SK-N-SH (cell line): ENCODE measurements around the gene PRRX2. TPM values are rescaled to one million over a fixed set of nuclear protein-coding genes. Genes with fewer than 3 reads are reported as not detected.

Experiments
- CTCF ChIA-PET: fragments of 300-600, 350-600 bp; formaldehyde crosslinking; extraction: SDS; loops from one replicate; lab custom pipeline; 2021; lab: Yijun Ruan, JAX
- POLR2A ChIA-PET: fragments of 350-600 bp; sonication (Branson Sonifier 250); formaldehyde crosslinking; extraction: SDS; loops from one replicate; lab custom pipeline; 2020; ENCODE audit warnings: antibody characterized with exemption, inconsistent platforms; lab: Yijun Ruan, JAX
- DNase-seq: peaks from one replicate; pipeline ENCODE4 v3.0.0; 2012
- H2AFZ ChIP-seq: fragments of 200-600 bp; sonication (generic); 2 replicates; pipeline ENCODE4 v1.8.1; 2016; ENCODE audit warnings: antibody characterized with exemption, mild to moderate bottlenecking, low read depth
- H3F3A ChIP-seq: fragments of 200-600 bp; sonication (generic); replicated peaks from 2 replicates; pipeline ENCODE3; 2016; ENCODE audit warnings: antibody characterized with exemption, mild to moderate bottlenecking; ENCODE audit not compliant: insufficient read depth
- H3K27ac ChIP-seq, 2 experiments: fragments of 200-500 bp in 1 of 2; fragments of 200-600 bp in 1 of 2; sonication (Bioruptor generic) in 1 of 2; sonication (generic), shearing (Covaris generic) in 1 of 2; 2 replicates each; pipeline versions ENCODE4 v1.5.1 to v1.6.1; 2014 to 2016; ENCODE audit warnings: low read depth in 2 of 2, inconsistent platforms in 1 of 2, low read length in 1 of 2, mild to moderate bottlenecking in 1 of 2, mixed read lengths in 1 of 2
- H3K27me3 ChIP-seq: fragments of 200-600 bp; sonication (generic), shearing (Covaris generic); 2 replicates; pipeline ENCODE4 v1.6.1; 2016; ENCODE audit warnings: mixed run types; ENCODE audit not compliant: insufficient read depth
- H3K36me3 ChIP-seq, 2 experiments: fragments of 200-500 bp in 1 of 2; fragments of 200-600 bp in 1 of 2; sonication (Bioruptor generic) in 1 of 2; sonication (generic) in 1 of 2; replicated peaks in 1 of 2; 2 replicates each; pipeline versions ENCODE3 to v1.5.1; 2014 to 2016; ENCODE audit warnings: low read length in 1 of 2, mild to moderate bottlenecking in 1 of 2; ENCODE audit not compliant: insufficient read depth in 2 of 2, control insufficient read depth in 1 of 2
- H3K4me1 ChIP-seq, 2 experiments: fragments of 200-500 bp in 1 of 2; fragments of 200-600 bp in 1 of 2; sonication (Bioruptor generic) in 1 of 2; sonication (generic), shearing (Covaris generic) in 1 of 2; 2 replicates each; pipeline versions ENCODE4 v1.5.1 to v1.6.1; 2014 to 2016; ENCODE audit warnings: low read depth in 1 of 2, low read length in 1 of 2, mixed run types in 1 of 2; ENCODE audit not compliant: insufficient read depth in 2 of 2, control insufficient read depth in 1 of 2
- H3K4me2 ChIP-seq: fragments of 200-600 bp; sonication (generic), shearing (Covaris generic); 2 replicates; pipeline ENCODE4 v1.6.1; 2017; ENCODE audit warnings: mixed run types
- H3K4me3 ChIP-seq, 2 experiments: fragments of 200-500 bp in 1 of 2; fragments of 200-600 bp in 1 of 2; sonication (Bioruptor generic) in 1 of 2; sonication (generic), shearing (Covaris generic) in 1 of 2; 2 replicates each; pipeline versions ENCODE4 v1.5.1 to v1.8.1; 2014 to 2016; ENCODE audit warnings: low read depth in 2 of 2, inconsistent platforms in 1 of 2, low read length in 1 of 2, mild to moderate bottlenecking in 1 of 2, mixed read lengths in 1 of 2, moderate library complexity in 1 of 2
- H3K79me2 ChIP-seq: fragments of 200-600 bp; sonication (generic); 2 replicates; pipeline ENCODE4 v1.8.1; 2017; ENCODE audit warnings: mild to moderate bottlenecking; ENCODE audit not compliant: insufficient read depth
- H3K9ac ChIP-seq: fragments of 200-600 bp; sonication (generic); 2 replicates; pipeline ENCODE4 v1.6.1; 2017; ENCODE audit warnings: mixed run types
- H3K9me2 ChIP-seq: fragments of 200-600 bp; sonication (generic); 2 replicates; pipeline ENCODE4 v1.6.1; 2017; ENCODE audit warnings: mixed run types
- H3K9me3 ChIP-seq: fragments of 200-600 bp; sonication (generic); 2 replicates; pipeline ENCODE4 v1.6.1; 2017; ENCODE audit warnings: mixed run types, mild to moderate bottlenecking, moderate library complexity
- H4K20me1 ChIP-seq: fragments of 200-600 bp; sonication (generic); 2 replicates; pipeline ENCODE4 v1.6.1; 2017; ENCODE audit warnings: mild to moderate bottlenecking, mixed run types; ENCODE audit not compliant: insufficient read depth
- CHD2 ChIP-seq: fragments of 150-350 bp; IDR thresholded peaks from 2 replicates; pipeline ENCODE4 v1.6.1; 2018; ENCODE audit warnings: low read length; ENCODE audit not compliant: partially characterized antibody
- CTCF ChIP-seq: fragments of 200-600 bp; sonication (generic); IDR thresholded peaks from 2 replicates; pipeline ENCODE4 v1.6.1; 2017; ENCODE audit warnings: antibody characterized with exemption, mild to moderate bottlenecking, moderate library complexity
- ELF1 ChIP-seq: IDR thresholded peaks from 2 replicates; pipeline ENCODE4 v1.4.0; 2012
- FOXJ3 ChIP-seq: sonication (generic); formaldehyde crosslinking; IDR thresholded peaks from 2 replicates; pipeline ENCODE4 v1.5.1; 2020; ENCODE audit warnings: mild to moderate bottlenecking, missing genetic modification reagents
- GABPA ChIP-seq: IDR thresholded peaks from 2 replicates; pipeline ENCODE4 v1.4.0; 2012; ENCODE audit warnings: low read depth, mild to moderate bottlenecking
- RAD21 ChIP-seq: IDR thresholded peaks from 2 replicates; pipeline ENCODE4 v1.6.1; 2012; ENCODE audit warnings: mild to moderate bottlenecking, low read length
- REST ChIP-seq: IDR thresholded peaks from 2 replicates; pipeline ENCODE4 v1.6.1; 2012; ENCODE audit warnings: mild to moderate bottlenecking, low read depth, low read length, moderate library complexity
- RFX5 ChIP-seq: IDR thresholded peaks from 2 replicates; pipeline ENCODE4 v1.6.1; 2012; ENCODE audit warnings: mild to moderate bottlenecking, improper control_type of control experiment, low read length
- RXRA ChIP-seq: IDR thresholded peaks from 2 replicates; pipeline ENCODE4 v1.4.0; 2012; ENCODE audit warnings: low read depth, mild to moderate bottlenecking, borderline replicate concordance
- TCF12 ChIP-seq: IDR thresholded peaks from 2 replicates; pipeline ENCODE4 v1.4.0; 2012
- YY1 ChIP-seq: IDR thresholded peaks from 2 replicates; pipeline ENCODE4 v1.4.0; 2012; ENCODE audit warnings: low read depth, mild to moderate bottlenecking
- WGBS: methylation state at CpG from one replicate; pipeline ENCODE4 v1.1.6; 2017; ENCODE audit warnings: low lambda C conversion rate; 5-methylcytosine and 5-hydroxymethylcytosine counted together
- polyA plus RNA-seq, 3 experiments: library from polyadenylated mRNA; depleted of rRNA; stranded (reverse); fragments of >200 nt; gene quantifications; 2 replicates each; pipeline ENCODE4 v1.2.3, GENCODE V29; 2012
- TF ChIP-seq, protein P1 (sequence below): IDR thresholded peaks from 2 replicates; pipeline ENCODE4 v1.4.0; 2012; ENCODE audit warnings: low read depth
- TF ChIP-seq, protein P2 (sequence below): IDR thresholded peaks from 2 replicates; pipeline ENCODE4; 2012

Gene PRRX2
- polyA plus RNA-seq, 1 of the 3 experiments (the other 2 are of a cell fraction): 0.84 TPM

- Histone ChIP-seq H3K4me3 (peak overlapping the region in 1 of 2 experiments; percentile 51; a peak in 2 of 4 replicates), H3K27me3 (no peaks in the 10 kb centered on the region; the same call in 1 of the 2 replicates), H3K27ac (peak overlapping the region in 1 of 2 experiments; percentile 78; a peak in 2 of 4 replicates), H3K4me2 (peak overlapping the region; percentile 33; the same call in 1 of the 2 replicates), H3K36me3 (no peaks in the 10 kb centered on the region), H3F3A (peaks cover 3% of the 10 kb centered on the region), H2AFZ (no peak overlapping the region), H3K9me3 (no peaks in the 10 kb centered on the region), H3K79me2 (no peaks in the 10 kb centered on the region), H4K20me1 (no peaks in the 10 kb centered on the region), H3K9me2 (no peaks in the 10 kb centered on the region), H3K4me1 (peaks cover 0 to 15% of the 10 kb centered on the region in 2 experiments; a peak in 1 of 4 replicates), H3K9ac (no peak overlapping the region)
- ChIA-PET POLR2A (interaction anchor here (1.5 kb wide), 1 partner anchor 11 kb away, joined by 7 read pairs; no protein-coding TSS in a partner anchor), CTCF (interaction anchor here (1.4 to 2.2 kb wide), 2 partner anchors 62 to 126 kb away, joined by 4 to 5 read pairs; no protein-coding TSS in a partner anchor)
- DNase-seq: peak; percentile 87
- WGBS: 45% methylated on average over 36 of the region's 36 CpGs
- TF ChIP-seq RXRA: no peak
- no peak for TF ChIP-seq CTCF
- no peak for TF ChIP-seq RFX5
- TF ChIP-seq CHD2: no peak
These were observed 580 bp upstream of the PRRX2 start for GRCh38 chr9:129664746-129665388.

- DNase-seq: peak; percentile 74
- CTCF ChIA-PET: interaction anchor here (0.9 to 2.2 kb wide), 5 partner anchors 9 to 125 kb away, joined by 3 to 5 read pairs (median 4); no protein-coding TSS in a partner anchor
These were observed 520 bp downstream of the PRRX2 start for GRCh38 chr9:129665814-129666520.

More at GRCh38 chr9:129665814-129666520, 520 bp downstream of the PRRX2 start:
- POLR2A ChIA-PET: interaction anchor here (0.6 to 1.5 kb wide), 2 partner anchors 9 to 10 kb away, joined by 3 to 7 read pairs; no protein-coding TSS in a partner anchor
- no peaks in the 10 kb centered on the region for H4K20me1 ChIP-seq
- H3K9me3 ChIP-seq: no peaks in the 10 kb centered on the region
- peak overlapping the region in 1 of 2 experiments; percentile 51; a peak in 2 of 4 replicates for H3K4me3 ChIP-seq
- H3K9me2 ChIP-seq: no peaks in the 10 kb centered on the region
- H3K4me2 ChIP-seq: no peak overlapping the region
- peaks cover 3% of the 10 kb centered on the region for H3F3A ChIP-seq
- WGBS: 32% methylated on average over 22 of the region's 88 CpGs
- no peak overlapping the region for H2AFZ ChIP-seq
- TF ChIP-seq RXRA: no peak
- no peak for TF ChIP-seq RAD21
- no peak for TF ChIP-seq REST
- no peak for TF ChIP-seq CTCF
- TF ChIP-seq, protein P1, sequence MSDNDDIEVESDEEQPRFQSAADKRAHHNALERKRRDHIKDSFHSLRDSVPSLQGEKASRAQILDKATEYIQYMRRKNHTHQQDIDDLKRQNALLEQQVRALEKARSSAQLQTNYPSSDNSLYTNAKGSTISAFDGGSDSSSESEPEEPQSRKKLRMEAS: no peak
- TF ChIP-seq CHD2: no peak
- no peak for TF ChIP-seq YY1
- TF ChIP-seq TCF12: no peak
- no peak for TF ChIP-seq RFX5
- TF ChIP-seq FOXJ3: no peak
- TF ChIP-seq GABPA: no peak
- TF ChIP-seq ELF1: no peak
- TF ChIP-seq, protein P2, sequence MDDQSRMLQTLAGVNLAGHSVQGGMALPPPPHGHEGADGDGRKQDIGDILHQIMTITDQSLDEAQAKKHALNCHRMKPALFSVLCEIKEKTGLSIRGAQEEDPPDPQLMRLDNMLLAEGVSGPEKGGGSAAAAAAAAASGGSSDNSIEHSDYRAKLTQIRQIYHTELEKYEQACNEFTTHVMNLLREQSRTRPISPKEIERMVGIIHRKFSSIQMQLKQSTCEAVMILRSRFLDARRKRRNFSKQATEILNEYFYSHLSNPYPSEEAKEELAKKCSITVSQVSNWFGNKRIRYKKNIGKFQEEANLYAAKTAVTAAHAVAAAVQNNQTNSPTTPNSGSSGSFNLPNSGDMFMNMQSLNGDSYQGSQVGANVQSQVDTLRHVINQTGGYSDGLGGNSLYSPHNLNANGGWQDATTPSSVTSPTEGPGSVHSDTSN: no peak
- H3K4me1 ChIP-seq: peaks cover 0 to 15% of the 10 kb centered on the region in 2 experiments; a peak in 1 of 4 replicates
- no peaks in the 10 kb centered on the region for H3K36me3 ChIP-seq
- H3K27ac ChIP-seq: peak overlapping the region in 1 of 2 experiments; percentile 78; a peak in 1 of 4 replicates
- H3K9ac ChIP-seq: no peak overlapping the region
- H3K27me3 ChIP-seq: no peaks in the 10 kb centered on the region; the same call in 1 of the 2 replicates
- H3K79me2 ChIP-seq: no peaks in the 10 kb centered on the region
